ENCODE data around the gene PNMA8A. TPM values are rescaled to one million over a fixed set of nuclear protein-coding genes. Genes with fewer than 3 reads are reported as not detected.

Gene PNMA8A
- total RNA-seq, 1 donor from 2014 or later = 11.8 TPM

DNA sequence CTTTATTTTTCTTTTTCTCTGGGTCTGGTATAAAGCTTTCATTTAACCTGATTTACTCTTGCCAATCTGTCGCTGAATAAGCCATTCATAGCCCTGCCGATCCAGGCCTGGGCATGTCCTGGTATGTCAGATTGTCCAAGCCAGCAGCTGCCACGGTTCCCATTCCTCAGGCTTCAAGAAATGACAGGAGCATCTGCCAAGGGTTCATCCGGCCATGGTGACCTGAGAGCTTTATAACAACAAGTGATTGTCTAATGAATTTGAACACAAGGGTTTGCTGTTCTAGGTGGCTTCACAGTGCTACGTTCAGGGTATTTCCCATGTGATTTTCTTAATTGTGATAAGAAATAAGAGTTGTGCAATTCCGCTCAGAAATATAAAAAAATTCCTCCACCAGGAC lies 20.0 kb downstream of the PNMA8A start:
- Histone ChIP-seq H3K36me3 (ENCODE audit: control insufficient read depth, insufficient read depth, low read length) (no peaks in the 10 kb centered on the region), H3K4me3 (ENCODE audit: low read depth, low read length) (no peak overlapping the region), H3K27me3 (ENCODE audit: control insufficient read depth, insufficient read depth, low read length) (no peaks in the 10 kb centered on the region)
- no peak for DNase-seq (ENCODE audit: low read depth)
- TF ChIP-seq, protein P1, sequence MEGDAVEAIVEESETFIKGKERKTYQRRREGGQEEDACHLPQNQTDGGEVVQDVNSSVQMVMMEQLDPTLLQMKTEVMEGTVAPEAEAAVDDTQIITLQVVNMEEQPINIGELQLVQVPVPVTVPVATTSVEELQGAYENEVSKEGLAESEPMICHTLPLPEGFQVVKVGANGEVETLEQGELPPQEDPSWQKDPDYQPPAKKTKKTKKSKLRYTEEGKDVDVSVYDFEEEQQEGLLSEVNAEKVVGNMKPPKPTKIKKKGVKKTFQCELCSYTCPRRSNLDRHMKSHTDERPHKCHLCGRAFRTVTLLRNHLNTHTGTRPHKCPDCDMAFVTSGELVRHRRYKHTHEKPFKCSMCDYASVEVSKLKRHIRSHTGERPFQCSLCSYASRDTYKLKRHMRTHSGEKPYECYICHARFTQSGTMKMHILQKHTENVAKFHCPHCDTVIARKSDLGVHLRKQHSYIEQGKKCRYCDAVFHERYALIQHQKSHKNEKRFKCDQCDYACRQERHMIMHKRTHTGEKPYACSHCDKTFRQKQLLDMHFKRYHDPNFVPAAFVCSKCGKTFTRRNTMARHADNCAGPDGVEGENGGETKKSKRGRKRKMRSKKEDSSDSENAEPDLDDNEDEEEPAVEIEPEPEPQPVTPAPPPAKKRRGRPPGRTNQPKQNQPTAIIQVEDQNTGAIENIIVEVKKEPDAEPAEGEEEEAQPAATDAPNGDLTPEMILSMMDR (IDR thresholded peaks at IDR 0.05; ENCODE audit: insufficient read depth, low read length, poor library complexity, severe bottlenecking) = no peak

DNA sequence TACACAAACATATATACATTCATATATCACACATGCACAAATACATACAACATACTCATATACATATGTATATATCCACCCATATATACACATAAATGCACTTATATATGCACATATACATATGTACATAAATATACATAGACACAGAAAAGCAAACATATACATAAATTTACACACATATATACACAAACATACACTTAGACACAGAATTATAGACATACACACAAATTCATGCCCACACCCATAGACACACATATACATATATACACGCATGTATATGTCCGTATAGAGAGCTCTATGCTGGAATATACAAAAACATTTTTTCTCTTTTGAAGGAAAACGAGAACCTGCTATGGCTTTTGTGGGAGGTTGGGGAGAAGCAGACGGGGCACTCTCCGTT lies 20.6 kb downstream of the PNMA8A start:
- H3K4me3 ChIP-seq (ENCODE audit: low read depth, low read length) = no peak overlapping the region

DNA sequence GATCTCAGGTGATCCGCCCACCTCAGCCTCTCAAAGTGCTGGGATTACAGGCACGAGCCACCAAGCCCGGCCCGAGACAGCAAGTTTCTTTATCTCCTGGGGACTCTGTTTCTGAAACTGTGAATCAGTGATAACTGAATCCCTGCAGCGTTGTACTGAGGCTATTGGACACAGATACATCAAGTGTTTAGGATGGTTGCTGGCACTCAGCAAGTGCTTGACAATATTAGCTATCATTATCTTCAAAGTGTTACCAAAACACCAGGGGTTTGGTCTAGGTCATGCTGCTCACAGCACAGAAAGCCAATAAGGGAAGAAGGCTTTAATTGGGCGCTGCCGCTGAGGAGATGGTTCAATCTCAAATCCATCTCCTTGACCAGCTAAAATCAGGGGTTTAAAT lies 22.1 kb downstream of the PNMA8A start:
- TF ChIP-seq, protein P1 (IDR thresholded peaks at IDR 0.05; ENCODE audit: insufficient read depth, low read length, poor library complexity, severe bottlenecking) = no peak
- no peaks in the 10 kb centered on the region for H3K36me3 ChIP-seq (ENCODE audit: control insufficient read depth, insufficient read depth, low read length)
- H3K27me3 ChIP-seq (ENCODE audit: control insufficient read depth, insufficient read depth, low read length) = no peaks in the 10 kb centered on the region
- no peak overlapping the region for H3K4me3 ChIP-seq (ENCODE audit: low read depth, low read length)
- DNase-seq (ENCODE audit: low read depth) = no peak

More for the DNA sequence above, 20.6 kb downstream of the PNMA8A start:
- Histone ChIP-seq H3K27me3 (ENCODE audit: control insufficient read depth, insufficient read depth, low read length) (no peaks in the 10 kb centered on the region), H3K36me3 (ENCODE audit: control insufficient read depth, insufficient read depth, low read length) (no peaks in the 10 kb centered on the region)
- DNase-seq (ENCODE audit: low read depth) = no peak
- TF ChIP-seq, protein P1 (IDR thresholded peaks at IDR 0.05; ENCODE audit: insufficient read depth, low read length, poor library complexity, severe bottlenecking) = no peak

DNA sequence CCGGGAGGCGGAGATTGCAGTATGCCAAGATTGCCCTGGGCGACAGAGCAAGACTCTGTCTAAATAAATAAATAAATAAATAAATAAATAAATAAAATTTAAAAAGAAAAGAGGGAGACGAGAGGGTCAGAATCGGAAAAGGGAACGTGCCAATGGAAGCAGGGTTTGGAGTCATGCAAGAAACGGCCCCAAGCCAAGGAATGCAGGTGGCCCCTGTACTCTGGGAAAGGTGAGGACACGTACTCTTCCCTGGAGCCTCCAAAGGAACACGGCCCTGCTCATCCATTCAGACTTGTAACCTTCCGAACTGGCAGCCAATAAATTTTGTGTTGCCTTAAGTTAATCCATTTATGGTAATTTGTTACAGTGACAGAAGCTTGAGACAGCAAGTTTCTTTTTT lies 22.8 kb downstream of the PNMA8A start:
- H3K4me3 ChIP-seq (ENCODE audit: low read depth, low read length) = no peak overlapping the region
- DNase-seq (ENCODE audit: low read depth) = no peak
- no peaks in the 10 kb centered on the region for H3K27me3 ChIP-seq (ENCODE audit: control insufficient read depth, insufficient read depth, low read length)
- TF ChIP-seq, protein P1 (IDR thresholded peaks at IDR 0.05; ENCODE audit: insufficient read depth, low read length, poor library complexity, severe bottlenecking) = no peak
- no peaks in the 10 kb centered on the region for H3K36me3 ChIP-seq (ENCODE audit: control insufficient read depth, insufficient read depth, low read length)

DNA sequence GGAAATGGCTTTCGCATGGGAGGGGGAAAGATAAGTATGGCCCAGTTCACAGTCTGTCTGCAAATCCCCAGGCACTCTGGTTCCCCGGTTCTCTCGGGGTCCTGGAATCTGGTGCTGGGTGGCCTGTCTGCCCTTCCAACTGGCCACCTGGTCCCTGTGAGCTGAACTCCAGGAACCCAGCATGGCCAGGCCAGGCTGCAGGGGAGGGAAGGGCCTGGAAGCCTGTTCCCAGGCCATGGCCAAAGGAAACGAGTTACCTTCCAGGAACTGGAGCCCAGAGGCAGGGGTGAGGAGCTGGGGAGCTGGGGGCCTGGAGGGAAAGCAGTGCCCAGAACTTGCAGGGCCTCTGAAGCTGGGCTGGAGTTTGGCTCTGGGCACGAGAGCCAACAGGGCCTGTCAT lies 23.5 kb downstream of the PNMA8A start:
- TF ChIP-seq, protein P1 (IDR thresholded peaks at IDR 0.05; ENCODE audit: insufficient read depth, low read length, poor library complexity, severe bottlenecking) = no peak
- Histone ChIP-seq H3K36me3 (ENCODE audit: control insufficient read depth, insufficient read depth, low read length) (no peaks in the 10 kb centered on the region), H3K27me3 (ENCODE audit: control insufficient read depth, insufficient read depth, low read length) (no peaks in the 10 kb centered on the region), H3K4me3 (ENCODE audit: low read depth, low read length) (no peak overlapping the region)
- no peak for DNase-seq (ENCODE audit: low read depth)

DNA sequence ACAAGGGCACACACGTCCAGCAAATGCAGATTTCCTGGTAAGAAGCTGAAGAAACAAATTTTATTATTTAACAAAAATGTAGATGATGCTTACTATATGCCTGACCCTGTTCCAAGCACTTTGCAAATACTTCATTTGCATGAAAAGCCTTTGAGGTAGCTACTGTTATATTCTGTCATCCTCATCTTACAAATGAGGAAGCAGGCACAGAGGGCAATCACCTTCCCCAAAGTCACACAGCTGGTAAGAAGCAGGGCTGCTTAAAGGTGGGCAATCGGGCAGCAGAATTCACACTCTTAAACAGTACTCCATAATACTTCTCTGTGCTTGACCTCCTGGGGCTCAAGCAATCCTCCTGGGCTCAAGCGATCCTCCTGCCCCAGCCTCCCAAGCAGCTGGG lies 24.4 kb downstream of the PNMA8A start:
- Histone ChIP-seq H3K36me3 (ENCODE audit: control insufficient read depth, insufficient read depth, low read length) (no peaks in the 10 kb centered on the region), H3K27me3 (ENCODE audit: control insufficient read depth, insufficient read depth, low read length) (no peaks in the 10 kb centered on the region), H3K4me3 (ENCODE audit: low read depth, low read length) (no peak overlapping the region)
- no peak for DNase-seq (ENCODE audit: low read depth)
- TF ChIP-seq, protein P1 (IDR thresholded peaks at IDR 0.05; ENCODE audit: insufficient read depth, low read length, poor library complexity, severe bottlenecking) = no peak
